GM12878 (cell line): ENCODE results near the gene CDK13. TPM values are rescaled to one million over a fixed set of nuclear protein-coding genes. Genes with fewer than 3 reads are reported as not detected.

ENCODE experiments used
- CEBPB ChIP-seq, 2 experiments: fragments of 150-350 bp in 1 of 2; IDR thresholded peaks; 2 replicates each; pipeline ENCODE4 v1.6.1; 2012 to 2014; ENCODE audit warnings: low read depth in 2 of 2, low read length in 2 of 2, borderline replicate concordance in 1 of 2, inconsistent platforms in 1 of 2
- EGR1 ChIP-seq, 2 experiments: IDR thresholded peaks; 1 replicate in 1 of 2; 2 replicates in 1 of 2; pipeline ENCODE4 v1.6.1; 2011 to 2012; ENCODE audit warnings: low read depth in 2 of 2, low read length in 2 of 2, borderline replicate concordance in 1 of 2, mild to moderate bottlenecking in 1 of 2, moderate library complexity in 1 of 2
- IKZF1 ChIP-seq: fragments of 450-650 bp; conservative IDR thresholded peaks from 2 replicates; pipeline ENCODE4 v1.6.1; 2017; ENCODE audit warnings: antibody characterized with exemption, mild to moderate bottlenecking
- KDM1A ChIP-seq: fragments of 200-600 bp; sonication (generic); IDR thresholded peaks from 2 replicates; pipeline ENCODE4 v1.6.1; 2016; ENCODE audit warnings: borderline replicate concordance
- PAX8 ChIP-seq: fragments of 450-650 bp; IDR thresholded peaks from 2 replicates; pipeline ENCODE4 v1.6.1; 2017; ENCODE audit warnings: mild to moderate bottlenecking, moderate library complexity
- POLR2AphosphoS5 ChIP-seq: IDR thresholded peaks from 2 replicates; pipeline ENCODE4 v1.6.1; 2011; ENCODE audit warnings: mild to moderate bottlenecking, low read length, inconsistent platforms
- SUPT20H ChIP-seq: IDR thresholded peaks from 2 replicates; pipeline ENCODE4 v1.6.1; 2011; ENCODE audit warnings: low read depth, mild to moderate bottlenecking, low read length, moderate library complexity, borderline replicate concordance; ENCODE audit not compliant: control insufficient read depth
- ZBED1 ChIP-seq: IDR thresholded peaks from 2 replicates; pipeline ENCODE4 v1.6.1; 2016; ENCODE audit warnings: borderline replicate concordance
- ZNF274 ChIP-seq: IDR thresholded peaks from one replicate; pipeline ENCODE4 v1.8.0; 2011; ENCODE audit not compliant: insufficient read length, insufficient read depth
- polyA plus RNA-seq, 11 experiments: library from polyadenylated mRNA; depleted of rRNA in 4 of 11; unstranded in 6 of 11; stranded (reverse) in 5 of 11; fragments of >200 nt; fragmentation: Nextera tagmentation in 4 of 11; fragmentation: Illumina TruSeq in 1 of 11; extraction: Ambion mirVana in 4 of 11; extraction: Trizol in 1 of 11; gene quantifications; 1 replicate in 1 of 11; 2 replicates in 10 of 11; pipeline versions ENCODE4 v1.2.1 to v1.2.3, GENCODE V29; 2011 to 2016; ENCODE audit warnings: inconsistent platforms in 2 of 11, missing spikeins in 2 of 11, low read depth in 1 of 11
- total RNA-seq, 4 experiments: library from RNA; depleted of rRNA in 3 of 4; stranded (reverse); fragments of >200 nt in 3 of 4; fragmentation: Illumina TruSeq in 1 of 4; extraction: Trizol in 1 of 4; gene quantifications; 2 replicates each; pipeline versions ENCODE4 v1.2.1 to v1.2.3, GENCODE V29; 2013 to 2021
- TF ChIP-seq, protein P1 (sequence below): fragments of 450-650 bp; formaldehyde crosslinking; IDR thresholded peaks from 2 replicates; pipeline ENCODE4 v1.4.0; 2022; ENCODE audit warnings: mild to moderate bottlenecking, moderate library complexity
- TF ChIP-seq, protein P2 (sequence below): IDR thresholded peaks from 2 replicates; pipeline ENCODE4 v1.6.1; 2011; ENCODE audit warnings: mild to moderate bottlenecking, low read depth, low read length, moderate library complexity; ENCODE audit not compliant: insufficient replicate concordance
- TF ChIP-seq, protein P3 (sequence below): fragments of 450-650 bp; IDR thresholded peaks from 2 replicates; pipeline ENCODE4 v1.6.1; 2018; ENCODE audit warnings: borderline replicate concordance, mild to moderate bottlenecking; ENCODE audit not compliant: partially characterized antibody
- TF ChIP-seq, protein P4 (sequence below): fragments of 450-650 bp; conservative IDR thresholded peaks from 2 replicates; pipeline ENCODE4 v1.6.1; 2017; ENCODE audit warnings: mild to moderate bottlenecking, moderate library complexity
- TF ChIP-seq, protein P5 (sequence below): fragments of 450-650 bp; IDR thresholded peaks from 2 replicates; pipeline ENCODE4 v1.6.1; 2018; ENCODE audit warnings: mild to moderate bottlenecking, low read depth, moderate library complexity; ENCODE audit not compliant: partially characterized antibody
- TF ChIP-seq, protein P6 (sequence below): IDR thresholded peaks from 2 replicates; pipeline ENCODE4 v1.6.1; 2012; ENCODE audit warnings: low read depth, low read length, improper control_type of control experiment

Gene CDK13
- total and polyA plus RNA-seq, 10 of the 15 experiments (the other 5 are each of a cell fraction or from before 2014, with no cell fraction given) = 10.8 to 44.4 (median 28.0) TPM

DNA sequence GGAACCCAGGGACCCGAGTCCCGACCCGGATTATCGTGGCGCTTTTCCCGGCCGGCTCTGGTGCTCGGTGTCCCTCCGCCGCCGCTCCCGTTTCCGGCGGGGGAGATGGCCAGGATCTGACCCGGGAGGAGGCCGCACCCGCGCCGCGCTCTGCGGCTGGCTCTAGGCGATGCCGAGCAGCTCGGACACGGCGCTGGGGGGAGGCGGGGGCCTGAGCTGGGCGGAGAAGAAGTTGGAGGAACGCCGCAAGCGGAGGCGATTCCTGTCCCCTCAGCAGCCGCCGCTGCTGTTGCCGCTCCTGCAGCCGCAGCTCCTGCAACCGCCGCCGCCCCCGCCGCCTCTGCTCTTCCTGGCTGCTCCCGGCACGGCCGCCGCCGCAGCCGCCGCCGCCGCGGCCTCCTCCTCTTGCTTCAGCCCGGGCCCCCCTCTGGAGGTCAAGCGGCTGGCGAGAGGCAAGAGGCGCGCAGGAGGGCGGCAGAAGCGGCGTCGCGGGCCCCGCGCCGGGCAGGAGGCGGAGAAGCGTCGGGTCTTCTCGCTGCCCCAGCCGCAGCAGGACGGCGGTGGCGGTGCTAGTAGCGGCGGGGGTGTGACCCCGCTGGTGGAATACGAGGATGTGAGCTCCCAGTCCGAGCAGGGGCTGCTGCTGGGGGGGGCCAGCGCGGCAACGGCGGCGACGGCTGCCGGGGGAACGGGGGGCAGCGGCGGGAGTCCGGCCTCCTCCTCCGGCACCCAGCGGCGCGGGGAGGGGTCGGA, 593 bp downstream of the CDK13 start (continued):
- TF ChIP-seq SUPT20H (no peak), CEBPB (IDR thresholded peaks at IDR 0.05; ENCODE audit: borderline replicate concordance in 1 of 2, low read depth in 2 of 2, low read length in 2 of 2) (no peak), IKZF1 (peak; percentile 78), POLR2AphosphoS5 (no peak), ZBED1 (no peak), PAX8 (no peak), EGR1 (IDR thresholded peaks at IDR 0.05; ENCODE audit: borderline replicate concordance in 1 of 2, low read depth in 2 of 2, low read length in 2 of 2) (peak in 1 of 2 experiments; percentile 80; a peak in 2 of 3 replicates), KDM1A (no peak), ZNF274 (no peak)
- TF ChIP-seq, protein P1, sequence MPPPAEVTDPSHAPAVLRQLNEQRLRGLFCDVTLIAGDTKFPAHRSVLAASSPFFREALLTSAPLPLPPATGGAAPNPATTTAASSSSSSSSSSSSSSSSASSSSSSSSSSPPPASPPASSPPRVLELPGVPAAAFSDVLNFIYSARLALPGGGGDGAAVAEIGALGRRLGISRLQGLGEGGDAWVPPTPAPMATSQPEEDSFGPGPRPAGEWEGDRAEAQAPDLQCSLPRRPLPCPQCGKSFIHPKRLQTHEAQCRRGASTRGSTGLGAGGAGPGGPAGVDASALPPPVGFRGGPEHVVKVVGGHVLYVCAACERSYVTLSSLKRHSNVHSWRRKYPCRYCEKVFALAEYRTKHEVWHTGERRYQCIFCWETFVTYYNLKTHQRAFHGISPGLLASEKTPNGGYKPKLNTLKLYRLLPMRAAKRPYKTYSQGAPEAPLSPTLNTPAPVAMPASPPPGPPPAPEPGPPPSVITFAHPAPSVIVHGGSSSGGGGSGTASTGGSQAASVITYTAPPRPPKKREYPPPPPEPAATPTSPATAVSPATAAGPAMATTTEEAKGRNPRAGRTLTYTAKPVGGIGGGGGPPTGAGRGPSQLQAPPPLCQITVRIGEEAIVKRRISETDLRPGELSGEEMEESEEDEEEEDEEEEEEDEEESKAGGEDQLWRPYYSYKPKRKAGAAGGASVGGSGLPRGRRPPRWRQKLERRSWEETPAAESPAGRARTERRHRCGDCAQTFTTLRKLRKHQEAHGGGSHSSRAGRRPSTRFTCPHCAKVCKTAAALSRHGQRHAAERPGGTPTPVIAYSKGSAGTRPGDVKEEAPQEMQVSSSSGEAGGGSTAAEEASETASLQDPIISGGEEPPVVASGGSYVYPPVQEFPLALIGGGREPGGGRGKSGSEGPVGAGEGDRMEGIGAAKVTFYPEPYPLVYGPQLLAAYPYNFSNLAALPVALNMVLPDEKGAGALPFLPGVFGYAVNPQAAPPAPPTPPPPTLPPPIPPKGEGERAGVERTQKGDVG = no peak
- TF ChIP-seq, protein P2, sequence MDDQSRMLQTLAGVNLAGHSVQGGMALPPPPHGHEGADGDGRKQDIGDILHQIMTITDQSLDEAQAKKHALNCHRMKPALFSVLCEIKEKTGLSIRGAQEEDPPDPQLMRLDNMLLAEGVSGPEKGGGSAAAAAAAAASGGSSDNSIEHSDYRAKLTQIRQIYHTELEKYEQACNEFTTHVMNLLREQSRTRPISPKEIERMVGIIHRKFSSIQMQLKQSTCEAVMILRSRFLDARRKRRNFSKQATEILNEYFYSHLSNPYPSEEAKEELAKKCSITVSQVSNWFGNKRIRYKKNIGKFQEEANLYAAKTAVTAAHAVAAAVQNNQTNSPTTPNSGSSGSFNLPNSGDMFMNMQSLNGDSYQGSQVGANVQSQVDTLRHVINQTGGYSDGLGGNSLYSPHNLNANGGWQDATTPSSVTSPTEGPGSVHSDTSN = no peak
- TF ChIP-seq, protein P3, sequence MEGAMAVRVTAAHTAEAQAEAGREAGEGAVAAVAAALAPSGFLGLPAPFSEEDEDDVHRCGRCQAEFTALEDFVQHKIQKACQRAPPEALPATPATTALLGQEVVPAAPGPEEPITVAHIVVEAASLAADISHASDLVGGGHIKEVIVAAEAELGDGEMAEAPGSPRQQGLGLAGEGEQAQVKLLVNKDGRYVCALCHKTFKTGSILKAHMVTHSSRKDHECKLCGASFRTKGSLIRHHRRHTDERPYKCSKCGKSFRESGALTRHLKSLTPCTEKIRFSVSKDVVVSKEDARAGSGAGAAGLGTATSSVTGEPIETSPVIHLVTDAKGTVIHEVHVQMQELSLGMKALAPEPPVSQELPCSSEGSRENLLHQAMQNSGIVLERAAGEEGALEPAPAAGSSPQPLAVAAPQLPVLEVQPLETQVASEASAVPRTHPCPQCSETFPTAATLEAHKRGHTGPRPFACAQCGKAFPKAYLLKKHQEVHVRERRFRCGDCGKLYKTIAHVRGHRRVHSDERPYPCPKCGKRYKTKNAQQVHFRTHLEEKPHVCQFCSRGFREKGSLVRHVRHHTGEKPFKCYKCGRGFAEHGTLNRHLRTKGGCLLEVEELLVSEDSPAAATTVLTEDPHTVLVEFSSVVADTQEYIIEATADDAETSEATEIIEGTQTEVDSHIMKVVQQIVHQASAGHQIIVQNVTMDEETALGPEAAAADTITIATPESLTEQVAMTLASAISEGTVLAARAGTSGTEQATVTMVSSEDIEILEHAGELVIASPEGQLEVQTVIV = no peak
- TF ChIP-seq, protein P4, sequence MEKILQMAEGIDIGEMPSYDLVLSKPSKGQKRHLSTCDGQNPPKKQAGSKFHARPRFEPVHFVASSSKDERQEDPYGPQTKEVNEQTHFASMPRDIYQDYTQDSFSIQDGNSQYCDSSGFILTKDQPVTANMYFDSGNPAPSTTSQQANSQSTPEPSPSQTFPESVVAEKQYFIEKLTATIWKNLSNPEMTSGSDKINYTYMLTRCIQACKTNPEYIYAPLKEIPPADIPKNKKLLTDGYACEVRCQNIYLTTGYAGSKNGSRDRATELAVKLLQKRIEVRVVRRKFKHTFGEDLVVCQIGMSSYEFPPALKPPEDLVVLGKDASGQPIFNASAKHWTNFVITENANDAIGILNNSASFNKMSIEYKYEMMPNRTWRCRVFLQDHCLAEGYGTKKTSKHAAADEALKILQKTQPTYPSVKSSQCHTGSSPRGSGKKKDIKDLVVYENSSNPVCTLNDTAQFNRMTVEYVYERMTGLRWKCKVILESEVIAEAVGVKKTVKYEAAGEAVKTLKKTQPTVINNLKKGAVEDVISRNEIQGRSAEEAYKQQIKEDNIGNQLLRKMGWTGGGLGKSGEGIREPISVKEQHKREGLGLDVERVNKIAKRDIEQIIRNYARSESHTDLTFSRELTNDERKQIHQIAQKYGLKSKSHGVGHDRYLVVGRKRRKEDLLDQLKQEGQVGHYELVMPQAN = no peak; the same call in 1 of the 2 replicates
- TF ChIP-seq, protein P5, sequence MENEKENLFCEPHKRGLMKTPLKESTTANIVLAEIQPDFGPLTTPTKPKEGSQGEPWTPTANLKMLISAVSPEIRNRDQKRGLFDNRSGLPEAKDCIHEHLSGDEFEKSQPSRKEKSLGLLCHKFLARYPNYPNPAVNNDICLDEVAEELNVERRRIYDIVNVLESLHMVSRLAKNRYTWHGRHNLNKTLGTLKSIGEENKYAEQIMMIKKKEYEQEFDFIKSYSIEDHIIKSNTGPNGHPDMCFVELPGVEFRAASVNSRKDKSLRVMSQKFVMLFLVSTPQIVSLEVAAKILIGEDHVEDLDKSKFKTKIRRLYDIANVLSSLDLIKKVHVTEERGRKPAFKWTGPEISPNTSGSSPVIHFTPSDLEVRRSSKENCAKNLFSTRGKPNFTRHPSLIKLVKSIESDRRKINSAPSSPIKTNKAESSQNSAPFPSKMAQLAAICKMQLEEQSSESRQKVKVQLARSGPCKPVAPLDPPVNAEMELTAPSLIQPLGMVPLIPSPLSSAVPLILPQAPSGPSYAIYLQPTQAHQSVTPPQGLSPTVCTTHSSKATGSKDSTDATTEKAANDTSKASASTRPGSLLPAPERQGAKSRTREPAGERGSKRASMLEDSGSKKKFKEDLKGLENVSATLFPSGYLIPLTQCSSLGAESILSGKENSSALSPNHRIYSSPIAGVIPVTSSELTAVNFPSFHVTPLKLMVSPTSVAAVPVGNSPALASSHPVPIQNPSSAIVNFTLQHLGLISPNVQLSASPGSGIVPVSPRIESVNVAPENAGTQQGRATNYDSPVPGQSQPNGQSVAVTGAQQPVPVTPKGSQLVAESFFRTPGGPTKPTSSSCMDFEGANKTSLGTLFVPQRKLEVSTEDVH = no peak
- TF ChIP-seq, protein P6, sequence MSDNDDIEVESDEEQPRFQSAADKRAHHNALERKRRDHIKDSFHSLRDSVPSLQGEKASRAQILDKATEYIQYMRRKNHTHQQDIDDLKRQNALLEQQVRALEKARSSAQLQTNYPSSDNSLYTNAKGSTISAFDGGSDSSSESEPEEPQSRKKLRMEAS = no peak
